ENCODE results near the gene KRT83.
"Not testable (repeated sequence)": the region's sequence is repeated elsewhere in the genome, so short reads cannot be mapped to it uniquely, and the experiment has no call there.

Gene KRT83

GRCh38 chr12:52308806-52309425, 12.3 kb downstream of the KRT83 start:
- DNase-seq (ENCODE audit: low read depth) = no peak

GRCh38 chr12:52307836-52308805, 13.1 kb downstream of the KRT83 start:
- DNase-seq (ENCODE audit: low read depth) = no peak

GRCh38 chr12:52306731-52307130, 14.5 kb downstream of the KRT83 start:
- no peak for DNase-seq (ENCODE audit: low read depth)

- no peak for DNase-seq (ENCODE audit: low read depth)
Measured at GRCh38 chr12:52305921-52306705, 15.1 kb downstream of the KRT83 start.

- DNase-seq (ENCODE audit: low read depth) = not testable (repeated sequence)
Measured at GRCh38 chr12:52304941-52305411, 16.2 kb downstream of the KRT83 start.

GRCh38 chr12:52302242-52302914, 18.8 kb downstream of the KRT83 start:
- not testable (repeated sequence) for DNase-seq (ENCODE audit: low read depth)

GRCh38 chr12:52301721-52302120, 19.5 kb downstream of the KRT83 start:
- DNase-seq (ENCODE audit: low read depth) = not testable (repeated sequence)

- no peak for DNase-seq (ENCODE audit: low read depth)
Measured at GRCh38 chr12:52300796-52301691, 20.2 kb downstream of the KRT83 start.

- no peak for DNase-seq (ENCODE audit: low read depth)
Measured at GRCh38 chr12:52298677-52299190, 22.5 kb downstream of the KRT83 start.

GRCh38 chr12:52296572-52297215, 24.5 kb downstream of the KRT83 start:
- no peak for DNase-seq (ENCODE audit: low read depth)

- no peak for DNase-seq (ENCODE audit: low read depth)
Measured at GRCh38 chr12:52295663-52296062, 25.5 kb downstream of the KRT83 start.

GRCh38 chr12:52294803-52295202, 26.4 kb downstream of the KRT83 start:
- no peak for DNase-seq (ENCODE audit: low read depth)

- no peak for DNase-seq (ENCODE audit: low read depth)
Measured at GRCh38 chr12:52293926-52294325, 27.3 kb downstream of the KRT83 start.

- no peak for DNase-seq (ENCODE audit: low read depth)
Measured at GRCh38 chr12:52291267-52291935, 29.8 kb downstream of the KRT83 start, which contains the start of gene KRT81. Gene KRT81, minus strand, starts transcription at chr12:52291534. Its CDS starts 69 bp downstream, at chr12:52291465.

- DNase-seq (ENCODE audit: low read depth) = not testable (repeated sequence)
Measured at GRCh38 chr12:52290483-52291134, 30.6 kb downstream of the KRT83 start.

- DNase-seq (ENCODE audit: low read depth) = not testable (repeated sequence)
Measured at GRCh38 chr12:52287816-52288805, 33.1 kb downstream of the KRT83 start.
